ENCODE data around the gene NKX2-8.
A peak's percentile ranks its signal among the peaks of the same experiment; 100 is the strongest.

The NKX2-8 gene

DNA sequence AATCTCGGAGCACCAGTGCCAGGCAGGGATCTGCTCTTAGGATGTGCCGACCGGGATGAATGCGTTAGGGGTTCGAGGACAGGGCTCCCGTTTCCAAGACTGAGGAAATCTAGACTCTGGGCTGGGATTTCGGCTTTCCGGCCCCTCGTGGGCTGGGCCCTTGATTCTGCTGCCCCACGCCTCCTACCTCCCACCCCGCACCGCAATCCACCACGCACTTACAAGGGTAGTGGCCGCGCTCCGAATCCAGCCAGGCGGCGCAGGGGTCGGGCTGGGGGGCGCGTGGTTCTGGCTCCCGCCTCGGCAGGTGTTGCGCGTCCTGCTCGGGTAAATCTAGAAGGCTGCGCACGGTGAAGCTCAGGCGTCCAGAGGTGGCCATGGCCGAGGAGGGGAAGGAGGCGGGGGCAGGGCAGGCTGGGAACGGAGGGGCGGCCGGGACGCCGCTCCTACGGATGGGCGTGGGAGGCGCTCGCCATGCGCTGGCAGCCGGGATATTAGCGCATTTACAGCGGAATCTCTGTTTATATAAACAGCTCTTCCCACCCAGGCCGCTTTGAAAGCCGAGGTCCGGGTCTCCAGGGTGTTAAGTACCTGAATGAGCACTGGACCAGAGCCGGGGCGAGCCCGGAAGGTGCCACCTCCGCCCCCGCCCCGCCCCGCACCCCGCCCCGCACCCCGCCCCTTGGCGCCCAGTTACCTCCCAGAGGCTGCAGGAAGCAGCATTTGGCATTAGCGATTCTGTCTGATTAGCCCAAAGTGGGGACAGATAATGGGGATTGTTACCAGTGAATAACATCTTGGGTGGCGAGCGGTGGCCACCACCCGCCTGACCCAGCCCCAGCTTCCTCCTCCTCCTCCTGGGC lies at the start of gene NKX2-8:
Gene NKX2-8, minus strand, starts transcription at position 604 of the 863 bp plus-strand sequence. Its CDS starts 225 bp downstream, at position 379.
- DNase-seq: no peak

DNA sequence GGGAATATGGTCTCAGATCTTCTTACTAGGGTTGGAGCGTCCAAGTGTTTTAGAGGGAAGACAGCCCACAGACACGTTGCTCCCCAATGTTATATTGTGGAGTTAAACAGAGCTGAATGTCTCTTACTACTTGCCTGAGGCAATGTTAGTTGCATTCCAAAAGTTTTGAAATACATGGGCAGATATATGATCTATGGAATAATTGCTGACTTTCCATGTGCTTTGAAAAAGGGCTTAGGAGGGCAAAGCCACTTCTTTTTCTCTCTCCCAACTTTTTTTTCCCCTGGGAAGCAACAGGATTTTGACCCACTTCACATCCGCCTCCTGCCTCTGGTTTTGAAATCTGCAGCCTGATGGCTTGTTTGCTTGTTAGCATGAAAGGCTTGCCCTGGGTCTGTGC lies 45.6 kb upstream of the NKX2-8 start:
- DNase-seq: no peak

DNA sequence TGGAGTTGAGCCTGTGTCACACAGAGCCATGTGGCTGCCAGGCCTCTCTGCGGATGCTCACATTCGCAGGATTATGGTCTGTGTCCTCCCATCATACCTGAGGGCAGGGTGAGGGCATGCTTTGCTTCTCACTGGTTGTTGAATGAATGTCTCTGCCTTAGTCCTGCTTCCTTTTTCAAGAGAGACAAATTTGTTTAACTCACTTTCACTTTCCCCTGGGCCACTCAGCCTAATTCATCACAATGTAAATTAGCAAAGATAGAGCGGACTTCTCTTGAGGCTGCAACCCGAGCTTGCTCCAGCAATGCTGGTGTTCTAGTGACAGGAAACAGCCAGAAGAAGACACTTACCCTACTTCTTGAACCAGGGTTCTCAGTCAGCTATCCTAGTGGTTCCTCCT lies 43.7 kb upstream of the NKX2-8 start:
- DNase-seq: no peak

DNA sequence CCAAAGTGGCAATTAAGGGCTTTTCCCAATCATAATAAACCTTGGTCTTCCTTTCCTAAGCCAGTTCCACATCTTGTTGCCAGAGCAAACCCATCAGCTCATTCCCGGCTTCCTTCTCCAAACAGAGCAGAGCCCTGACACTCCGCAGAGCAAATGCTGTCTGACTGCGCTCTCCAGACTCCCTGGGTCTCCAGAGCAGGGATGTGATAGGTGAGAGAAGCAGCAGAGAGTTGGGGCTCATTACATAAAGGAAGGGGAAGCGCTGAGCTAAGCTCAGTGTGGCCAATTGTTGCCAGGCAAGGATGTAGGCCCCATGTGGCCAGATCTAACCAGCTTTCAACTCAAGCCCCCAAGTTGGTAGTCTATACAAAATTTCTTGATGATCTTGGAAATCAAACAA lies 43.0 kb upstream of the NKX2-8 start:
- no peak for DNase-seq

DNA sequence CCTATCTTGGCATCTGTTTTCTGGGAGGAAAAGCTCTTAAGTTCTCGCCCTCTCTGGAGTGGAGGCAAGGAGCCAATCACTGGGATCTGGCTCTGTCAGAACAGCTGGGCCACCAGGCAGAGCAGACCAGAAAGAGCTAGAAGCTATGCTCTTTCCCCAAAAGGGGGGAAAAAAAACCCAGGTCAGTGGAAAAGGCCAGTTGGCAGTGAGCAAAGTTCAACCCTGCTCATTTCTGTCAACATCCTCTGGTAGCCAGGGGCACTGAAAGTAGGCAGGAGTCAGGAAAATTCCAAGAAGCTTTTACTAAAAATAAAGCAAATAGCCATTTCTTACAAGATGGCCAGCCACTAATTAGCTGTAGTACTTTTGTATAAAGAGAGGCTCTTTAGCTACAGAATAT lies 42.6 kb upstream of the NKX2-8 start:
- no peak for DNase-seq

DNA sequence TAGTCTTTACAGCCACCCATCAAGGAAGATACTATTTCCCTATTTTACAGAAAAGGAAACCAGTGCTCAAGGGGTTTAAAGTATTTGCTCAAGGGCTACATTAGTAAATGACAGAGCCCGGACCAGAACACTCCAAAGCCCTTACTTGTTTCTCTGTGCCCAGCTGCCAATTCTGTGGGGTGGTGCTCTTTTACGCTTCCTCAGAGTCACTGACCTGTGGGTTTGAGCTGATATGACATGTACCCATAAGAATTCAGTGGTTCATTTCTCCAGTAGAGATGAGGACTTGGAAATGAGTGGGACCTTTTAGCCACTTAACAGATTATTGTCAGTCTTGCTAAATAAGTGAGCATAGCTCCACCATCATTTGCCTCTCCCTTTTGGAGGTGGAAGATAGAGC lies 37.4 kb upstream of the NKX2-8 start:
- no peak for DNase-seq

DNA sequence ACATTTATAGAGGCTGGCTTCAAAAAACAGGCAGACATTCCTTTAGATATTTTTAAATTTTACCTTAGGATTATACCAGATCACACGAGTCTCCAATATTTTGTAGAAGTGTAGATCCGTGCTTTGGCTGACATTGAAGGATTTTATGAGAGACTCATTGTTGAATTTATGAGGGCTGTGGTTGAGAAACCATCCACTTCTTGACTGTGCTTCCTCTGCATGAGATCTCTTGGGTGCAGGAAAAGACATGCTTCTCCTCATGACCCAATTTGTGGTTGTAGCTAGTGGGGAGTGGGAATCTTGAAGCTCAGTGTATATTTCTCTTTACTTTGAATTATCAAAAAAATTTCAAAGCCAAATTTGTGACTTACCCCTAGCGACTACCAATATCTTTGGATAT lies 36.7 kb upstream of the NKX2-8 start:
- DNase-seq: no peak

DNA sequence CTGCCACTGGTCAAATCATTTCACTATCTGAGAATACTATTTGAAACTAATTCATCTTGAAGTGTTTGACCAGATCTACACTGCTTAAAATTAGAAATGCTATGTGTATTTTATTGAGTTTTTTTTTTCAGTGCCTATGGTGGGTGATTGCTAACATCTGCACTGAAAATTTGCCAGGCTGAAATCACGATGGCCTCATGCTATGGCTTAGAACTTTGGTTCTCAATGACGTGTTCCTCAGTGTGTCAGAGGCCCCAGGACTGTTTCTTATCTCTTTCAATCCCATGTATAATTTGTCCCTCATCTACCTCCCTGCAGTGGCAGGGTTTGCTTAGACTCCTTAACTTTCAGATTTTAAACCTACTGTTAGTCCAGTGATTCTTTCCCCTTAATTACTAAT lies 36.2 kb upstream of the NKX2-8 start:
- no peak for DNase-seq

DNA sequence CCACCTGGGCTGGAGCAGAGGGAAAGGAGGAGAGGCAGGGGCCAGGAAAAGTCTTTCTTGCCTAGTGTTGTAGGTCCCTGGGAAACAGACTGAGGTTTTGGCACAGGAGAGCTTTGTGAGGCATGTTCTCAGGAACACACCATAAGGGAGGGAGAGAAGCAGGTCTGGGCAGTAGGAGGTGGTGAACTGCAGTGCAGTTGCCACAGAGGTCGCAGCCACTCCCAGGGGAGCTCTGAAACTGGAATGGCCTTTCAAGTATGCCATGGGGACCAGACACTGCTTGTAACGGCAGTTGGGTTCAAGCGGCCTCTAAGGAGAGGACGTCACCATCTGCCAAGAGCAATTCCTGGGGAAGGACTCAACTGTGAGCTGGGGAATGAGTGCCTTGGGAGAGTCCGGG lies 35.4 kb upstream of the NKX2-8 start:
- peak; percentile 26 for DNase-seq

DNA sequence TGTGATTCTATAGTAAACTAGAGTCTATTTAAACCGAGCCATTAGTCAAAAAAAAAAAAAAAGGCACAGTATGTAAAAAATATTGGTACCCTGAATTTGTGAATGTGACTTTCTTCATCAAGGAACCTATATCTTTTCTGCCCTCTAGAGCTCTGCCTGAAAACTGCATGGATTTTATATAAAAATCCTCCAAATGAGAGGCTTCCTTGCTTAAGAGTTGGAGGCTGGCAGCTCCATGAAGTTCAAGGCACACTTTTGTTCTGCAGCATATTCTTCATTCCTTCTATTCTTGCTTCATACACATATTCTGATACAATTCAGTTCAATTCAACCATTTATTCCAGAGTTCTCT lies 23.1 kb upstream of the NKX2-8 start:
- DNase-seq: peak; percentile 5

DNA sequence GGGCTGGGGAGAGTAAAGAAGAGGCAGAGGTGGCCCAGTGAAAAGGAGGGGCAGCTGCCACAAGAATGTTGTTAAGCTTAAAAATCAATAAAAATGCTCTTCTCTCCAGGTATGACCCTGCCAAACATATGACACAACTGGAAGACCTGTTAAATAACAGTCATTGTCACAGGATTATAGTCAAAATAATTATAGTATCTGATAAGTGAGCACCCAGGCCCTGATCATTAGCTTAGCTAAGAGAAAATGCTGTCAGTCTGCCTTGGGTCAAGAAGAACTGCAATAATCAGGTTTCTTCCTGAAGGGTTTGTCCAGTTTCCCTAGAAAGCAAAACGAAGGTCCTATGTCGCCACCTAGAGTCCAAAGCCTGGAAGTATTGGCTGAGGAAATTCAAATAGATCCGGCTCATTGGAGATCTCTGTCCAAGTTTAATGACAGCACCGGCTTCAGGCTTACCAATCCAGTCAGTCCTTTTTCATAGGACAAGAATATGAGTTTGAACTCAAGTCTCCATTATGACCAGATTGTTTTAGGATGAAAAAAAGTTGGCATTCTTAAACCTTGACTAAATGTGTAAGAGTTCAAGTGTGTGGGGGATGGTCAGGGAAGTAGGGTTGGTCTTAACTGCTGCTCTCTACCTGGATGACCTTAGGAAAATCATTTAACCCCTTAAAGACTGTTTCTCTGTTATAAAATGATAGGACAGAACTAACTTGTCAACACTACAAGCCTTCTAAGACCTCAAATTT lies 22.5 kb upstream of the NKX2-8 start:
- DNase-seq: peak; percentile 89

DNA sequence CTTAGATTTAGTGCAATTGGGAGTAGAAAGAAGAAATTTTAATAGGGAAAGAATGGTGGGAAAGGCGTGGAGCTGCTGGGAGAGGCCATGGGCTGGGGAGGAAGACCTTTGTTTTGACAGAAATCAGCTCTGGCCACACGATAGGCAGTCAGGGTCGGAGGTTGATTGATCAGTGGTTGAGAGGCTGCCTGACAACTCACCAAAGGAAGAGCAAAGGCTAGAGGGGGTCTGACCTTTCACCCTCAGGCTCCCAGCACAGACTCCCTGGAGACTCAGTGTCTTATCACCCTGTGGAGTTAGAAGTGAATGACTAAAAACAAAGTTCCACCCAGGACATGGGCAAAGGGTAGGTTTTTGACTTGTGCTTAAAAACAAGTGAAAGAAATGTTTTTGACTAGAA lies 18.0 kb upstream of the NKX2-8 start:
- DNase-seq: no peak

DNA sequence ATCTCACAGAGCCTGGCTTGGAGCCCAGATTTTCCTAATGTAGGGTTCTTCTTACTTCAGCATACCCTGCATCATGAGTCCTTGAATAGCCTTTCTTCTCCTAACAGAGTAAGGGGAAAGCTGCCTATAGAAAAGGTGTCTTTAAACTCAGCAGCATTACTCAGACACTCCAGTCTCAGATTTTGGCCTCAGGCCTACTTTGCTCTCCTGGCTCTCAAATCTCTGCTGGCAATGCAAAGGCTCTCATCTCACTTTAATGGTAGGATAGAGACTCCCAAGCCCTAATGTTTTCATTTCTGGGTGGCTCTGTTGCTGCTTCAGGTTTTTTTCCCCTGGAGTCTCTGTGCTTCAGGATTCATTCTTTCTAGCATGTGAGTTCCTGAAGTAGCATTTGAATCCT lies 9.1 kb upstream of the NKX2-8 start:
- DNase-seq: no peak

DNA sequence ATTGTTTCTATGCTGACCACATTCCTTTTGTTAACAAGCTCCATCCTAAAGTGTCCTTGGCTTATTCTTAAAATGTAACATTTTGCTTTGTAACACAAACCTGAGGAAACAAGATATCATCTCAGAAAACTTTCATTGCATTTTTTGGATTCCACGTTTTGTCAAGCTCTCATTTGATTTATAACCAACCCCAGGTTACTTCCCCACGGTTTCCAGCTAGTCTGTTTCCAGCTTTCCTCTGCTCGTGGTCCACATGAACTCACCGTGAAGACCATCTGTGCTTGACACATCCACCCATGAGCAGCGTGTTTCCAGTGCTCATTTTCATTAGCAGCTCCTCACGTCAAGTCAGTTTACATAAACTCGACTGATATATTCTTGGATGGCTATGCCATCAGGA lies 6.4 kb upstream of the NKX2-8 start:
- no peak for DNase-seq

DNA sequence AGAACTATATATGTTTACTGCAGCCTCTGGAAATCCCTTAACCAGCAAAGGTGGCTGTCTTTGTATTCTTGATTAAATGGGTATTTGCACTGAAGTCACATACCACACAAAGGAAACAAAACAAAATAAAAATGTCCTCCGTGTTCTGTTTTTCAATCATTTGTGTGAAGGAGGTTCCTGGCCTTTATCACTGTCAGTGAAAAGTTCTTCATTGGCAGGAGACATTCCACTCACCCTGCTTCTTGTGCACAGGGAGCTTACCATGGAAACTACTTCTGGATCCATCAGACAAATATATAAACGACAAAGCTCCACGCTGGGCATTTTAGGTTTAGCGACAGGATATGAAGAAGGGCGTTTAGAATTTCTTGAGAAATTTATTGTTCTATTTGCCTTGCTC lies 5.7 kb upstream of the NKX2-8 start:
- DNase-seq: no peak

DNA sequence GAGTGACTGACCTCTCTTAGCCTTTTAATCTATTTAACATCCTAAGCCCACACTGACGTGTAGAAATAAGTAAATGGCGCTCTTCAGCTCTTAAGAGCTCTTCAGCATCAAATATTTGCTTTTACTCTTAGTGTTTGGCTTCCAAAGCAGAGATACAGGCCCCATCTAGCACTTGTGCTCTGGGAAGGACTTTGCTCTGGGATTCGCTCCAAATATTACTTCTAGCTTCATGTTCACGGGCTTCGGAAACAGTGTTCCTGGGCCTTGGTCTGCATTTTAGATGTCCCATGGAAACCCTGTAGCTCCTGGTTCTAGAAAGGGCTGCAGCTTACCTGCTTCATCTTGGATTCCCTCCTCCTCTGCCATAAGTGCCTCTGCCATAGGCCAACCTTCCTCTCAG lies 2.7 kb upstream of the NKX2-8 start:
- peak; percentile 78 for DNase-seq

DNA sequence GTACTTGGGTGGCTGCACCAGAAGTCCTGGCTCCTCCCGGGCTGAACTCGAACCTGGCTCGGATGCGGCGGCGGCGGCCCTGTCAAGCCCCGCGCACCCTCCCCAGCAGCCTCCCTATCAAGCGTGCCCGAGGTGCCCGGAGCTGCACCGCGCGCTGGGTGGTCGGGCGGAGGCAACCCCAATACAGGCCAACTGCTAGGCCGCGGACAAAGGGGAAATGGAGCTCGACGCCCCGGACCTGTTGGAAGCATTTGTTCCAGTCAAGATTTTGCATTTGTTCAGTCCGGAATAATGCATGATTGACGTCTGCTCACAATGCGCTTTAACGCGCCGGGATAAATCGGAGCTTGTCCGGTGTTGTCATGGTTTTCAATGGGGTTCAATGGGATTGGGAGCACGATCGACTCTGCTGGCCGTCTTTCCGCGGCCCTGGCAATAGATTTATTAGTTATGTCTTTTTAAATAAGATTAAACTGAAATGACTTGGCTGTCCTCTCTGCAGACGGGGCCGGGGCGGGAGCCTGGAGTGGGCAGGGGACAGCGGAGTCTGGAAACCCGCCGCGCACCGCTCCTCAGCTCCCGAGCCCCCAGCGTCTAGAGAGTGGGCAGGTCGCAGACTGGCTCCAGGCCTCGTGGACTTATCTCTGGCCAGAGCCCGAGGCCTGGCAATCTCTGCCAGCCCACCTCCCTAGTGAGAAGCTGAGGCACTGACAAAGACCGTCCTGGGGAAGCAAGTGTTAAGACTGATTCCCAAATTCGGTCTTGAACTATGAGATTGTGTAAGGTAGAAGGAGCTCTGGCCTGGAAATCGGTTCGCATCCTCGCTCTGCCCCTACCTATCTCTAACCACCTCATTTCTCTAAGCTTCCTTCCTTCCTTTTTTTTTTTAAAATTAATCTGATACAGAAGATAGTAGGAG lies 1.7 kb upstream of the NKX2-8 start:
- no peak for DNase-seq

DNA sequence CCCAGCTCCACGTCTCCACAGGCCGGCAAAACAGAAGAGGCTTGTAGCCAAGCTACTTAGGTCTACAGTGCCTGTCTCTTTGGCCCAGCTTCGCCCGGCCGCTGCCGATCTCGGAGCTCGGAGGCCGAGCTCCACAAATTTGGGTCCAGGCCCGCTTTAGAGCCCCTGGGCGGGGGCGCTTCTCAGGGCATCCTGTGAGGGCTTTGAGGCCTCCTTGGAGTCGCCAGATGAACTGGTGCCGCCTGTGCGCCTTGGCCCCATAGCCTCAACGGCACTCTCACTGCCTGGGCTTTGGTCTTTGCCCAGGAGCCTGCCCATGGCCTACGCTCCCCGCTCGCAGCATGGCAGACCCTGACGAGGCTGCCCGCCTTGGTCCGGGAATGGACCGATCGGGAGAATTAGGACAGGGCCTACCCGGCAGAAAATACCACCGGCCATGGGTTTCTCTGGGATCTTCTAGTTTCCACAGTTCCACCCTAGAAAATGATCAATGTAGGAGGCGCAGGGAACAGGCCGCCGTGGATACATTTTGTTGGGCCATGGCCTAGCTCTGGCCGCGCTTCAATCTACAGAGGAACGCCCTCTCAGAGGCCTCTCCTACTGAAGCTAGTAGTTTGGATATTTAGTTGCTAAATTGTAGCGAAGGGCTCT lies 953 bp upstream of the NKX2-8 start:
- no peak for DNase-seq

DNA sequence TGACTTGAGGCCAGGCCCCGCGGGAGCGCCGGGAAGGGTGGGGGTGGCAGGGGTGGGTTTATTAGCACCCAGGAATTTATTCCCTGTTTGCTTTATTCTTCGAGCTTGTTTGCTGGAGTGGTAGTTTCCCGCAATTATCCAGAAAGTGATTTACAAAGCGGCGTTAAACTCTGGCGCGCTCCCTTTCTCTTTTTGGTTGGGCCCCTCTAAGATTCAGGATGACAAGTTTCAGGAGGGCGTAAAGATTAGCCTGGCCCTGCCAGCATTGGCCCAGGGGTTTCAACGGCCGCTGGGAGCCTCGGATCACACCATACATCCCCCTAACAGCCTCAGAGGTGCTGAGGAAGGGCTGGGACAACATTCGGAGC lies 444 bp upstream of the NKX2-8 start:
- no peak for DNase-seq

DNA sequence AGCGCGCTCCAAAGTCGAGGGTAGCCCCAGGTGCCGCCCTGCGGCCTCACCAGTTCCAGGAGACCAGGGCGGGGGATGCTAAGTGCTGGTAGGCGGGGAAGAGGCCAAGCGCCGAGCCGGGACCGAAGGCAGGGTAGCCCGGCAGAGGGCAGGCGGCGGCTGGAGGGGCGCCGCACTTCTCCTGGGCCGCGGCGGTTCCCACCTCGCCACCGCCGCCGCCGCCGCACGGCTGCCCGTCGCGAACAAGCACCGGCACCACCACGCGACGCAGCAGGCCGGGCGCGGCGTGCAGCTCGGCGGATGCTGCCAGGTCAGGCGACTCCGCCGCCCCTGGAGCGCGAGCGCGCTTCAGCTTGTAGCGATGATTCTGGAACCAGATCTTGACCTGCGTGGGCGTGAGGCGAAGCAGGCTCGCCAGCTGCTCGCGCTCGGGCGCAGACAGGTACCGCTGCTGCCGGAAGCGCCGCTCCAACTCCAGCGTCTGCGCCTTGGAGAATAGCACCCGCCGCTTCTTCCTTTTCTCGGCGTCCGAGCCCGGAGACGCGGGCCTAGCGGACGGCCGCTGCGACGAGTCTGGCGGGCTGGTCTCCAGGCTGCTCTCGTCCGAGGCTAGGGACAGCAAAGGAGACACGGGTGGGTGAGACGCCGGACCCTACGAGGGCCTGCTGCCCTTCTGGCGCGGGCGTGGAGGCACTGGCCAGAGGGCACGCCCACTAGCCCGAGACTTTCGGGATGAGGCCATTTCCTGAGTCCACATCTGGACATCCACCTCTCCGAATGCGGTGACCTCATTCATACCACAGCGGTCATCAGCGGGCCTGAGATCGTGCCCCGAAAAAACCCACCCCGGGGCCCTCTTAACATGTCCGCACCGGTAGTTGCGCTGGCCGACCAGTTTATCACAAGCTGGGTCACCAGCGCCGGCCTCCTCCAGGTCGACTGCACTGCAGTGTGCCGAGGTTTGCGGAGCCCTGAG lies 1.3 kb downstream of the NKX2-8 start:
- peak; percentile 62 for DNase-seq

DNA sequence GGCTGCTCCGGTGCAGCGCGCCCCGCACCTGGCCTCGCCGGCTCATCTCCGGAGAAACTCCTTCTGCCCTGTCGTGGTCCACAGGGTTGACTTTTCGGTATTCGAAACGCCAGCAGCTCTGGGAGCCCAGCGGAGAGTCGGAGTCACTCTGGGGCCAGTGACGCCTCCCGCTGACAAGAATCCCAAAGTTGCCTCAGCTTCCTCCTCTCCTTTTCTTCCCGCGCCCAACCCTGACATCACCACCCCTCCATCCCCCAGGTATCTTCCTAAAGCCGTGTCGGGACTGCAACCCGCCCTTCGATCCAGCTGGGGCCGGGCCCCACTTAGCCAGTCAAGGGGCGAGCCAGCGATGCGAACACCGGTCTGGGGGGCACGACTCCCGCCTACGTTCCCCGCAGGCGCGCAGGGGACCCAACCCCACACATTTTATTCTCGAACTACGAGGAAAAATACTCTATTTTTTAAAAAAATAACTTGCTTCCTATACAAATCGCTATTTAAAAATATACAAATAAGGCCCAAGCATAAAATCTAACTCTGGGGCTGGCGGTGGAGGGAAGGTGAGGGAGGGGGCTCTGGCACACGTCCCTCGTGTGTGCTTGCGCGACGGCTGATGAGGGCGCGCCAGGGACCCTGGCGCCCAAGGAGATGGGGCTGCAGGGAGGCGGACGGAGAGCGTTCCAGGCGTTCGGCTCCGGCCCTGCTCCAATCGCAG lies 2.1 kb downstream of the NKX2-8 start:
- no peak for DNase-seq

All from DMS153 (cell line).